Fibroblast of lung (primary cell): ENCODE measurements around the gene WBP11.

Source experiments
- EZH2 ChIP-seq: IDR thresholded peaks from 2 replicates; pipeline ENCODE4 v1.5.1; 2012; ENCODE audit warnings: low read length, control low read depth, mild to moderate bottlenecking; ENCODE audit errors: missing control alignments
- TF ChIP-seq, protein P1 (sequence below), 2 donors: IDR thresholded peaks in 1 of 2; conservative IDR thresholded peaks in 1 of 2; 1 replicate in 1 of 2; 2 replicates in 1 of 2; pipeline ENCODE4 v1.5.1; 2011 to 2012; ENCODE audit warnings: low read length in 2 of 2, control low read depth in 1 of 2, inconsistent platforms in 1 of 2, low read depth in 1 of 2, mild to moderate bottlenecking in 1 of 2

GRCh38 chr12:14774074-14774905, 29.0 kb downstream of the WBP11 start:
- TF ChIP-seq, protein P1, sequence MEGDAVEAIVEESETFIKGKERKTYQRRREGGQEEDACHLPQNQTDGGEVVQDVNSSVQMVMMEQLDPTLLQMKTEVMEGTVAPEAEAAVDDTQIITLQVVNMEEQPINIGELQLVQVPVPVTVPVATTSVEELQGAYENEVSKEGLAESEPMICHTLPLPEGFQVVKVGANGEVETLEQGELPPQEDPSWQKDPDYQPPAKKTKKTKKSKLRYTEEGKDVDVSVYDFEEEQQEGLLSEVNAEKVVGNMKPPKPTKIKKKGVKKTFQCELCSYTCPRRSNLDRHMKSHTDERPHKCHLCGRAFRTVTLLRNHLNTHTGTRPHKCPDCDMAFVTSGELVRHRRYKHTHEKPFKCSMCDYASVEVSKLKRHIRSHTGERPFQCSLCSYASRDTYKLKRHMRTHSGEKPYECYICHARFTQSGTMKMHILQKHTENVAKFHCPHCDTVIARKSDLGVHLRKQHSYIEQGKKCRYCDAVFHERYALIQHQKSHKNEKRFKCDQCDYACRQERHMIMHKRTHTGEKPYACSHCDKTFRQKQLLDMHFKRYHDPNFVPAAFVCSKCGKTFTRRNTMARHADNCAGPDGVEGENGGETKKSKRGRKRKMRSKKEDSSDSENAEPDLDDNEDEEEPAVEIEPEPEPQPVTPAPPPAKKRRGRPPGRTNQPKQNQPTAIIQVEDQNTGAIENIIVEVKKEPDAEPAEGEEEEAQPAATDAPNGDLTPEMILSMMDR (conservative IDR thresholded peaks at IDR 0.05 in 1 of 2, IDR thresholded peaks at IDR 0.05 in 1 of 2; ENCODE audit: low read depth in 1 of 2, low read length in 2 of 2): no peak
- TF ChIP-seq EZH2: no peak
